ENCODE measurements around the gene MYCBPAP.

Gene MYCBPAP

DNA sequence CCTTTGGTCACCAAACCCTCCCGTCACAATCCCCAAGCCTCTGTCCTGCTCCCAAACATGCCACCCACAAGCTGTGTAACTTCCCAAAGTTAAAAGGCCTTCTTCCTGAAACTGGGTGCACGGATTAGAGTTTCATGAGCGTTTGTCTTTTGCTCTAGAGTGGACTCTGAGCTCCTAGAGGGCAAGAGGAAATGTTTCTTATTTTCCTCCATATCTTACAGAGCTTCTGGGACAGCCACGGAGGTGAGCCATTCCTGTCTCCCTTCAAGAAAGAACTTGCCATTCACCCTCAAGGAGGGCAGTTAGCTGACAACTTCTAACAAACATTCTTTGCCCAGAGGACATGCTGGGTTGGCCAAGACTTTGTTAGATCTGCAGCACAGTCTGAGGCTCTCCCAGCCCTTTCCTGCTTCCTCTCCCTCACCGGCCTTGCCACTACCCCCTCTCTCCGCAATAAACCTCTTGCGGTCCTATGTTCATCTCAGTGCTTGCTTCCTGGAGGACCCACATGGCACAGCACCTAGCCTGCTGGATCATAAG, 2.6 kb upstream of the MYCBPAP start:
- POLR2A ChIA-PET, result no interaction called here
- CTCF ChIA-PET, result interaction anchor here (1.6 to 2.4 kb wide), 3 partner anchors 12 to 38 kb away, joined by 3 to 6 read pairs (median 4); no protein-coding TSS in a partner anchor
- TF ChIP-seq, protein P1, sequence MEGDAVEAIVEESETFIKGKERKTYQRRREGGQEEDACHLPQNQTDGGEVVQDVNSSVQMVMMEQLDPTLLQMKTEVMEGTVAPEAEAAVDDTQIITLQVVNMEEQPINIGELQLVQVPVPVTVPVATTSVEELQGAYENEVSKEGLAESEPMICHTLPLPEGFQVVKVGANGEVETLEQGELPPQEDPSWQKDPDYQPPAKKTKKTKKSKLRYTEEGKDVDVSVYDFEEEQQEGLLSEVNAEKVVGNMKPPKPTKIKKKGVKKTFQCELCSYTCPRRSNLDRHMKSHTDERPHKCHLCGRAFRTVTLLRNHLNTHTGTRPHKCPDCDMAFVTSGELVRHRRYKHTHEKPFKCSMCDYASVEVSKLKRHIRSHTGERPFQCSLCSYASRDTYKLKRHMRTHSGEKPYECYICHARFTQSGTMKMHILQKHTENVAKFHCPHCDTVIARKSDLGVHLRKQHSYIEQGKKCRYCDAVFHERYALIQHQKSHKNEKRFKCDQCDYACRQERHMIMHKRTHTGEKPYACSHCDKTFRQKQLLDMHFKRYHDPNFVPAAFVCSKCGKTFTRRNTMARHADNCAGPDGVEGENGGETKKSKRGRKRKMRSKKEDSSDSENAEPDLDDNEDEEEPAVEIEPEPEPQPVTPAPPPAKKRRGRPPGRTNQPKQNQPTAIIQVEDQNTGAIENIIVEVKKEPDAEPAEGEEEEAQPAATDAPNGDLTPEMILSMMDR (IDR thresholded peaks at IDR 0.05; ENCODE audit: control extremely low read depth, extremely low read depth, low read depth, missing control alignments), result no peak
- no peak for DNase-seq (ENCODE audit: extremely low spot score)

DNA sequence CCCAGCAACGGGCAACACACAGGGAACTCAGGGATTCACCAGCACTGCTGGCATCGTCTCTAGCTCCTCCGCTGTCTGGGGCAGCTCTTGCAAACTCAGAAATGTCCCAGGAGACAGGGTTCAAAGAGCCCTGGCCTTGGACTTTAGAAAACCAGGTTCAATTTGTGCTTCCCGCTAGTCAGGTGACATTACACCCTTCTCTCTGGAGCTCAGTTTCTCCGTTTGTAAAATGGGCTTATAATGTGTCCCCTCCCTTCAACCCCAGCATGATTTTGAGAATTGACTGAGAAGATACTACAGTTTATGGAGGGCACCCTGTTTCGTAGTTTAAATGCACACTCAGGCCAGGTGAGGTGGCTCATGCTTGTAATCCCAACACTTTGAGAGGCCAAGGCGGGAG, 1.9 kb upstream of the MYCBPAP start:
- TF ChIP-seq, protein P1 (IDR thresholded peaks at IDR 0.05; ENCODE audit: control extremely low read depth, extremely low read depth, low read depth, missing control alignments), result no peak
- DNase-seq (ENCODE audit: extremely low spot score), result no peak
- ChIA-PET CTCF (interaction anchor here (1.3 to 2.4 kb wide), 5 partner anchors 13 to 189 kb away, joined by 3 to 6 read pairs (median 4); no protein-coding TSS in a partner anchor), POLR2A (no interaction called here)

DNA sequence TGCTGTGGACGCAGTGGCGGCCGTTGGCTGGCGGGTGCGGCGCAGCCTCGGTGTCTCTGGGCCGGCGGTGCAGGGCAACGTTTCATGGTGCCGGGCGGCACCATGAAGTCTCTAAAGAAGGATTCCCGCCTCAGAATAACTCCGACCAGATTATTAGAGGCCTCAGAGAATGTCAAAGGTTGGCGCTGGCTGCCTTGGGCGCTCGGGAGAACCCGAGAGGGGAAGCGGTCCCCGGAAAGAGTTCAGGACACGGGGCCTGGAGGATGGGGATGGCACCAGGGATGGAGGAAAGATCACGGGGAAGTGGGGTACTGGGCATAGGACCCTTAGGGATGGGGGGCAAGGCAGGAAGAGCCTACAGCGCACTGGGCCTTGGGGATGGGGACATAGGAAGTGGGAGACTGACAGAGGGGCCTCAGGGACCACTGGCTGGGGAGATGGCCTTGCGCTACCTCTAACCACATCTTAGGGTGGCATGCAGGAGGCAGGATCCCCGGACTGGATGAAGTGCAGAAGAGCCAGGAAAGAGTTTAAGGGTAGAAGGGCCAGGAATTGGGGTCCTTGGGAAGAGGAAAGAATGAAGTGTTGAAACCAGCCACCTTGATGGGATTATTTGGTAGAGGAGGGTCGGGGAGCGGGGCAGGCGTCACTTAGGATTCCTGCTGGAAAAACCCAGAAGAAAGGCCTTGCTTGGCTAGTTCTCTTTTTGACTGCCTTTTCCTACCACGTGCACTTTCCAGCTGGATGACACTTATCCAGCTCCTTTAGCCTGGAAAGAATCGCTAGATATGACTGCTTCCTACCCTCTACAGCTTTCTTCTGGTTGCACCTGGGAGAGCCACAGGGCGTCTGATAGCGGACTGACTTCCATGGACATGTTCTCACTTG, 578 bp downstream of the MYCBPAP start:
- TF ChIP-seq, protein P1 (IDR thresholded peaks at IDR 0.05; ENCODE audit: control extremely low read depth, extremely low read depth, low read depth, missing control alignments), result no peak
- CTCF ChIA-PET, result interaction anchor here (1.0 to 1.5 kb wide), 5 partner anchors 8 to 33 kb away, joined by 3 to 6 read pairs (median 3); no protein-coding TSS in a partner anchor
- DNase-seq (ENCODE audit: extremely low spot score), result no peak
- POLR2A ChIA-PET, result no interaction called here

DNA sequence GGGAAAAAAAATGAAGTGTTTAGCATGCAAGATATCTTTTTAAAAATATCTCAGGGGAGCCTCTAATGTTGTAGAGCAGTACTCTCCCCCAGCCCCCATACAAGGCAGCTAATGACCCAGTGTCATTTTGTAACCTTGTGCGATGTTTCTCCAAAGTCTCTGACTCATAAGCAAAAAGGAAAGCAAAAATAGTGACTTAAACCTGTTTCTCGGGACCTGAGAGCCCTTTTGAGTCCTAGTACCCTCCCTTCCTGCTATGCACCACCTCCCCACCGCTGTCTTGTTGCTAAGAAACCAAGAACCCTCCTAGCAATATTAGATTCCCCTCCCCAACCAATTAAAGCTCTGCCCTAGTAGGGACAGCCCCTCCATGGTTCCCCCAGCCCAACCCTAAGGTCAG, 2.8 kb downstream of the MYCBPAP start:
- POLR2A ChIA-PET, result interaction anchor here (0.5 kb wide), 1 partner anchor 14 kb away, joined by 6 read pairs; no protein-coding TSS in a partner anchor
- CTCF ChIA-PET, result interaction anchor here (0.8 to 1.8 kb wide), 7 partner anchors 9 to 114 kb away, joined by 3 to 7 read pairs (median 3); partner anchors contain the start of gene LRRC59
- peak; percentile 87 for DNase-seq (ENCODE audit: extremely low spot score)
- TF ChIP-seq, protein P1 (IDR thresholded peaks at IDR 0.05; ENCODE audit: control extremely low read depth, extremely low read depth, low read depth, missing control alignments), result no peak

DNA sequence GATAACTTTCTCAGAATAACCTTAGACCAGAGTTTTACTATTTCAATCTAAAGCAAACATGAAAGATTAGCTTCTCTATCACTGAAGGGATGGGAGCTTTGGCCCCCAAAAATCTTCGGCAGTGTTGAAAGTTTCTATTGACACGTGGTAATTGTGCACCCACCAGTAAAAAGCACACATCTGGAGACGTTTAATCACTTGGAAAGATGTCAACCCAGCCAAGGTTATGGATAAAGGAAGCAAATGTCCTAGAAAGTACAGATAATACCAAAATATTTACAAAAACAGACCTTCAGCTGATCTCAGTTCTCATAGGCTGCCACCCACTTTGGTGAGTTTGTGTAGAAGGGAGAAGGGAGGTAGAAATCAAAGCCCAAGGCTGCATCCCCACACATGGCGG, 5.3 kb downstream of the MYCBPAP start:
- TF ChIP-seq, protein P1 (IDR thresholded peaks at IDR 0.05; ENCODE audit: control extremely low read depth, extremely low read depth, low read depth, missing control alignments), result no peak
- no peak for DNase-seq (ENCODE audit: extremely low spot score)
- POLR2A ChIA-PET, result no interaction called here
- CTCF ChIA-PET, result no interaction called here

DNA sequence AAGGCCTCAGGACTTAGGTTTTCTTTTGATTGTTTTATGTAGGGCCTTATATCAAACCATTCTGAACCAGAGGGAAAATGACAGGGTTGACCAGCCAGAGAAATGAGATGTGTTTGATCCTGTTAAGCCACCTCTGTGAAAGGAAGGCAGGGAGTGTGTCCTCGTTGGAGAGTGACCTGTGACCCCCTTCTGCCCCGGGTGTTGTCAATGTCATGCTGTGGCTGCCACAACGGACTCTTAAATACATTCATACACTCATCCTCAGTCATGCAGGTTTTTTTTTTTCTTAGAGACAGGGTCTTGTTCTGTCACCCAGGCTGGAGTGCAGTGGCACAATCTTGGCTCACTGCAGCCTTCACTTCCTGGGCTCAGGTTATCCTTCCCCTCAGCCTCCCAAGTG, 6.1 kb downstream of the MYCBPAP start:
- no peak for DNase-seq (ENCODE audit: extremely low spot score)
- ChIA-PET POLR2A (no interaction called here), CTCF (interaction anchor here (0.8 to 1.4 kb wide), 3 partner anchors 11 to 36 kb away, joined by 3 to 9 read pairs (median 7); no protein-coding TSS in a partner anchor)
- TF ChIP-seq, protein P1 (IDR thresholded peaks at IDR 0.05; ENCODE audit: control extremely low read depth, extremely low read depth, low read depth, missing control alignments), result no peak

Data from GM10248 (cell line).